ENCODE measurements around the gene EDRF1. TPM values are rescaled to one million over a fixed set of nuclear protein-coding genes. Genes with fewer than 3 reads are reported as not detected.

Gene EDRF1
- total RNA-seq, result 10 to 100 TPM; 29.6 to 30.8 TPM

DNA sequence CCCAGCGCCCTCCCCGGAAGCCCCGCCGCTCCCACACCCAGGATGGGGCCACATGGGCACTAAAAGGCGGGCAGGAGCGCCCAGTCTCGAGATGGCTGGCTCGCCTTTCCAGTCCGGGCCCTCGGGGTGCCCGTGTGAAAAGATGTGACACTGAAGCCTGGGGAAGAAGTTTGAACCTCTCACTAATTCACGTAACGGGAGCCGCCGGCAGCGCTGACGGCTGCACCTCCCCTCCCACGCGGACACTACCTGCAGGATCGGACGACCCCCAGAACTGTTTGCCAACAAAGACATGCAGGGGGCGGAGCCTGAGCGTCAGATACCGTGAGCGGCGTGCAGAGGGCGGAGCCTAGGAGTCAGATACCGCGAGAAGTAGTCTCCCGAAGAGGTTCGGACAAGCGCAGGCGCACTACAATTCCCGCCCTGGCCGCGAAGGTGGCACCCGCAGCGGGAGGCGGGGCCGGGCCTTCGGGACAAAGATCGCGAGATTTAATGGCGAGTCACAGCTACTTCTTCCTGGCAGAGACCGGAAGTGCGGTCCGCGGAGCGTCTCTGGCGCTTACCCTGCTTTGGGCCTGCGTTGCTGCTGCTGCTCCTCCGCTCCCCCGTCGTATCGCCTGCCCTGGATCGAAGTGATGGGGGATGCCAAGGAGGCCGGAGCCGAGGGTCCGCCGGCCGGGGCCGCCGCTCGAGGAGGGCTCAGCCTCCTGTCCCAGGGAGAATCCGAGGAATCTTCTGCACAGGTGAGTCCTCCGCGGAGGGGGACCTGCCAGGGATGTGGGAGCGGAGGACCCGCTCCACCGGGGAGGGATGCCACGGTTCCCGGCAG, at the start of gene EDRF1:
EDRF1 (plus strand) TSS at position 537 of the 829 bp plus-strand sequence; CDS start at position 636, 99 bp downstream.
- POLR2A ChIA-PET, result interaction anchor here (0.7 to 1.0 kb wide), 2 partner anchors 10 to 104 kb away, joined by 3 to 6 read pairs; partner anchors contain the start of genes BCCIP and UROS
- H3K36me3 Mint-ChIP-seq (ENCODE audit: low read depth), result peaks cover 31% of the 10 kb centered on the region
- CTCF ChIA-PET, result no interaction called here

DNA sequence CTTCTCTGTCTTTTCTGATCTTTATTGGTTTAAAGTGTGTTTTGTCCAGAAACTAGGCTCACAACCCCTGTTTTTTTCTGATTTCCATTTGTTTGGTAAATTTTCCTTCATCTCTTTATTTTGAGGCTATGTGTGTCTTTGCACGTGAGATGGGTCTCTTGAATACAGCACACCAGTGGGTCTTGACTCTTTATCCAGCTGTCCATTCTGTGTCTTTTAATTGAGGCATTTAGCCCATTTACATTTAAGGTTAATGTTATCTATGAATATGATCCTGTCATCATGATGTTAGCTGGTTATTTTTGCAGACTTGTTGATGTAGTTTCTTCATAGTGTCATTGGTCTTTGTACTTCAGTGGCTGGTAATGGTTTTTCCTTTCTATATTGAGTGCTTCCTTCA, 46.6 kb upstream of the EDRF1 start:
- ATAC-seq, result no peak
- H3K4me1 Mint-ChIP-seq, result no peaks in the 10 kb centered on the region
- POLR2A ChIA-PET, result no interaction called here
- DNase-seq, result no peak
- peaks cover 30% of the 10 kb centered on the region for H3K9me3 Mint-ChIP-seq (ENCODE audit: low read depth)
- peaks cover 2% of the 10 kb centered on the region for H3K36me3 Mint-ChIP-seq (ENCODE audit: low read depth)
- H3K27ac Mint-ChIP-seq, result no peak overlapping the region
- CTCF ChIA-PET, result no interaction called here
- H3K4me3 Mint-ChIP-seq, result no peak overlapping the region
- peaks cover 12% of the 10 kb centered on the region for H3K27me3 Mint-ChIP-seq
- intact Hi-C loops (cut with DNase I, micrococcal nuclease), result no loop called here

More for the DNA sequence above, at the start of gene EDRF1:
- Mint-ChIP-seq H3K4me3 (peak within 1 kb of the TSS; percentile 82), H3K9me3 (ENCODE audit: low read depth) (peaks cover 2% of the 10 kb centered on the region), H3K27ac (peak within 1 kb of the TSS; percentile 92), H3K27me3 (no peaks in the 10 kb centered on the region), H3K4me1 (peaks cover 26% of the 10 kb centered on the region)
- intact Hi-C loops (cut with DNase I, micrococcal nuclease), result loop anchor here (1.0 to 5.0 kb wide), 8 partner anchors 104 to 1300 kb away; partner anchors contain the start of genes BCCIP (in 2 of the 2), UROS (in 2 of the 2), FANK1 (in 1 of the 2) and LHPP (in 1 of the 2)
- ATAC-seq, result peak; percentile 97
- DNase-seq, result peak; percentile 99

GRCh38 chr10:125679436-125679835, 40.1 kb upstream of the EDRF1 start:
- POLR2A ChIA-PET, result no interaction called here
- ATAC-seq, result no peak
- intact Hi-C loops (cut with DNase I, micrococcal nuclease), result no loop called here

DNA sequence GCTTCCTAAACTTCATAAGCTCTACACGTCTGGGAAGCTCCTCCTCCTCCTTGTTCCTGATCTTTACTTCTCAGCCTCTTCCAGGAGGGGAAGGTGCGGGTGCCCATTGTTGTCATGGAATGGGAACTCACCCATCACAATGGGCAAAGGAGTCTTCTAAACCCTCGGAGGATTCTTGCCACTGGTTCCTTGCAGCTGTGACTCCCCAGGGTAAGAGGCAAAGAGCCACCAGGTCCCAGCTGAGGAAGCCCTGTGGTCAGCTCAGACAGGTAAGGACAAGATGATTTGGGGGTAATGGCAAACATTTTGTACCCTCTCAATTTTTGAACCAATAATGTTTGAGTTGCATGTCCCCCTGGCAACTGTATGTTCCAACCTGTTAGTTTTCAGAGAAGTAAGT, 36.4 kb upstream of the EDRF1 start, which contains the start of gene TEX36:
TEX36 (minus strand) TSS at position 101 of the 400 bp plus-strand sequence. CDS start 174 bp downstream, outside the sequence.
- ChIA-PET POLR2A (no interaction called here), CTCF (interaction anchor here (0.7 kb wide), 1 partner anchor 821 kb away, joined by 4 read pairs; no protein-coding TSS in a partner anchor)
- Mint-ChIP-seq H3K27ac (no peak within 1 kb of the TSS), H3K36me3 (ENCODE audit: low read depth) (no peaks in the 10 kb centered on the region), H3K4me1 (no peaks in the 10 kb centered on the region), H3K4me3 (no peak within 1 kb of the TSS), H3K27me3 (peaks cover 21% of the 10 kb centered on the region), H3K9me3 (ENCODE audit: low read depth) (peaks cover 4% of the 10 kb centered on the region)
- intact Hi-C loops (cut with DNase I, micrococcal nuclease), result no loop called here
- DNase-seq, result no peak
- ATAC-seq, result no peak

More at GRCh38 chr10:125679436-125679835, 40.1 kb upstream of the EDRF1 start:
- CTCF ChIA-PET, result no interaction called here
- H3K27ac Mint-ChIP-seq, result no peak overlapping the region
- peaks cover 19% of the 10 kb centered on the region for H3K9me3 Mint-ChIP-seq (ENCODE audit: low read depth)
- H3K36me3 Mint-ChIP-seq (ENCODE audit: low read depth), result peaks cover 2% of the 10 kb centered on the region
- no peak for DNase-seq
- H3K4me1 Mint-ChIP-seq, result no peaks in the 10 kb centered on the region
- peaks cover 21% of the 10 kb centered on the region for H3K27me3 Mint-ChIP-seq
- H3K4me3 Mint-ChIP-seq, result no peak overlapping the region

DNA sequence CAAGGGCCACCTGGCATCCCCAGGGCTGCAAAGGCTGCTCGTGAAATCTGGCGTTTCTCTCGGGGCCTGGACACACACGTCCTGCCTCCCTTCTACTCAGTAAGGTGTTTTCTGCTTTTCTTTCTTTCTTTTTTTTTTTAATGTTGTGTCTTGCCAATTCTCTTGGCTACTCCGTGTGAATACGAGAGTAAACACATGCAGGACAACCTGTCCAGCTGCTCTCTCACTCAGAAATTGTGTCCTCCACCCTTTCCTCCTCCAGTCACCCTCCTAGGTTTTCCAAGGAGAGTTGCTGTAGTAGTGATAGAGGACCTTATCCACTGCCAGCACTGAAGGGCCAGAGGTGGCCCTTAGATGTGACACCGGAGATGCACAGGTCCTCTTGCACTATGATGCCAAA, 35.7 kb upstream of the EDRF1 start:
- no peaks in the 10 kb centered on the region for H3K9me3 Mint-ChIP-seq (ENCODE audit: low read depth)
- H3K27me3 Mint-ChIP-seq, result peaks cover 24% of the 10 kb centered on the region
- DNase-seq (no peak), ATAC-seq (no peak)
- no peaks in the 10 kb centered on the region for H3K36me3 Mint-ChIP-seq (ENCODE audit: low read depth)
- CTCF ChIA-PET, result no interaction called here
- no peaks in the 10 kb centered on the region for H3K4me1 Mint-ChIP-seq
- intact Hi-C loops (cut with DNase I, micrococcal nuclease), result no loop called here
- POLR2A ChIA-PET, result no interaction called here
- H3K27ac Mint-ChIP-seq, result no peak overlapping the region
- H3K4me3 Mint-ChIP-seq, result no peak overlapping the region

GRCh38 chr10:125684581-125684980, 34.9 kb upstream of the EDRF1 start:
- CTCF ChIA-PET, result no interaction called here
- intact Hi-C loops (cut with DNase I, micrococcal nuclease), result no loop called here
- Mint-ChIP-seq H3K27ac (no peak overlapping the region), H3K4me1 (no peaks in the 10 kb centered on the region), H3K4me3 (no peak overlapping the region), H3K9me3 (ENCODE audit: low read depth) (no peaks in the 10 kb centered on the region), H3K36me3 (ENCODE audit: low read depth) (no peaks in the 10 kb centered on the region), H3K27me3 (peaks cover 25% of the 10 kb centered on the region)
- no peak for DNase-seq
- no peak for ATAC-seq
- POLR2A ChIA-PET, result no interaction called here

DNA sequence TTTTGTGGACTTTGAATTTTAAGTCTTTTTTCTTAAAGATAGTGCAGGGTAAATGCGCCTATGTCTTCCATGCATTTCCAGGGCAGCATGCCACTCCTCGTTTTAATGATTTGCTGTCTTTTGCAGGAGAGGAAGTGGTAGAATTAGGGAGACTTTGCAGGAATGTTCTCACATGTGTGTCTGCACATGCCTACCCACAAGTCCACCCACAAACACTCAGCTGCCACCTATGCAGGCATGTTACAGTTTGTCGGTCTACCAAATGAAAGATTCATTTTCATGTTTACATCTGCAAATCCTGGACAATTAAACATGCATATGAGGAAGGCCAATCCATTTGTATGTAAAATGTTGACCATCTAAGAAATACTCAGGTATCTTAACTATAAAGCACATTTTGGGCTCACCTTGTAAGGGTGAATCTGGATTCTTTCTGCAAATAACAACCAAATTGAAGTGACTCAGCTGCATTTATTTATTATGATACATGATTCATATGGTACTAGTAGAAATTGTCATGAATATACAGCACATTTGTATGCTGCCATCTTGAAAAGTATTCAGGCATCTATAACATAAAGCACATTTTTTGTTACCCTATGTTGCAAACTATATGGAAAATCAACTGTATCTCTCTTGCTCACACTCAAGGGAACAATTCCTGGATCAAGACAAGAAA, 31.9 kb upstream of the EDRF1 start:
- Mint-ChIP-seq H3K27ac (no peak overlapping the region), H3K9me3 (ENCODE audit: low read depth) (no peaks in the 10 kb centered on the region), H3K27me3 (peaks cover 13% of the 10 kb centered on the region), H3K4me1 (no peaks in the 10 kb centered on the region), H3K4me3 (no peak overlapping the region), H3K36me3 (ENCODE audit: low read depth) (no peaks in the 10 kb centered on the region)
- intact Hi-C loops (cut with DNase I, micrococcal nuclease), result no loop called here
- ATAC-seq (no peak), DNase-seq (no peak)
- ChIA-PET POLR2A (interaction anchor here (0.6 kb wide), 1 partner anchor 609 kb away, joined by 3 read pairs; no protein-coding TSS in a partner anchor), CTCF (interaction anchor here (0.7 kb wide), 1 partner anchor 36 kb away, joined by 3 read pairs; no protein-coding TSS in a partner anchor)

DNA sequence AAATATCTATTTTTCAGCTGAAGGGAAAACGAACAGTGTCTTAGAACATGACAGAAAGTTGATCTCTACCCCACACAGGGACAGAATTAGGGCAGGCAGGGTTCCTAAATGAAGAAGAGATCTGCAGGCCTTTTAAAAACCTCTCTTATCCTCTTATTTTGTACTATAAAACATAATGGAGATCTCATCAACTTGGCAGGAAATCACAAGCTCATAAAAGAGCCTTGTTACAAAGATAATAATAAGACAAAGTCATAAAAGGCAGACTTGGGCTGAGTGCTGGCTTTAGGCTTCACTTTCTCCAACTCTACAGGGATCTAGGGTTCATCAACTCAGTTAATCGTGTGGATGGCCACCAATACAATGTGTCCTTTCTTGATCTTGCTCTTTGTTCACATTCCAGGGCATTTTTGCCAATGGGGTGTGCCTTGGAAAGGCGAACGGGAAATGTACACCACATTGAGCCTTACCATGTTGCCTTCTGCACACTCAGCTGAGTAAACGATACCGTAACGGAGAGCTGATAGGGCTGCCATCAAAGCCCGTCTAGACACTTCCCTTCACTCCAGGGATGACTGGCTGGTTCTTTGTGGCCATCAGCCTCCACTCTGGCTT, 29.4 kb upstream of the EDRF1 start:
- H3K4me3 Mint-ChIP-seq, result no peak overlapping the region
- no peak for ATAC-seq
- H3K9me3 Mint-ChIP-seq (ENCODE audit: low read depth), result no peaks in the 10 kb centered on the region
- ChIA-PET CTCF (no interaction called here), POLR2A (no interaction called here)
- no peak overlapping the region for H3K27ac Mint-ChIP-seq
- H3K4me1 Mint-ChIP-seq, result no peaks in the 10 kb centered on the region
- H3K36me3 Mint-ChIP-seq (ENCODE audit: low read depth), result no peaks in the 10 kb centered on the region
- peaks cover 4% of the 10 kb centered on the region for H3K27me3 Mint-ChIP-seq
- intact Hi-C loops (cut with DNase I, micrococcal nuclease), result no loop called here
- DNase-seq, result no peak

GRCh38 chr10:125691160-125691981, 28.1 kb upstream of the EDRF1 start:
- Mint-ChIP-seq H3K4me1 (no peaks in the 10 kb centered on the region), H3K27ac (no peak overlapping the region), H3K36me3 (ENCODE audit: low read depth) (no peaks in the 10 kb centered on the region), H3K9me3 (ENCODE audit: low read depth) (no peaks in the 10 kb centered on the region), H3K27me3 (peaks cover 4% of the 10 kb centered on the region), H3K4me3 (no peak overlapping the region)
- CTCF ChIA-PET, result interaction anchor here (0.6 kb wide), 1 partner anchor 16 kb away, joined by 3 read pairs; no protein-coding TSS in a partner anchor
- ATAC-seq (no peak), DNase-seq (no peak)
- POLR2A ChIA-PET, result no interaction called here
- intact Hi-C loops (cut with DNase I, micrococcal nuclease), result no loop called here

GRCh38 chr10:125692196-125692595, 27.3 kb upstream of the EDRF1 start:
- Mint-ChIP-seq H3K9me3 (ENCODE audit: low read depth) (no peaks in the 10 kb centered on the region), H3K36me3 (ENCODE audit: low read depth) (no peaks in the 10 kb centered on the region), H3K27me3 (peaks cover 4% of the 10 kb centered on the region), H3K4me1 (no peaks in the 10 kb centered on the region), H3K27ac (no peak overlapping the region), H3K4me3 (no peak overlapping the region)
- ChIA-PET CTCF (interaction anchor here (0.6 kb wide), 1 partner anchor 15 kb away, joined by 3 read pairs; no protein-coding TSS in a partner anchor), POLR2A (no interaction called here)
- ATAC-seq (no peak), DNase-seq (no peak)
- intact Hi-C loops (cut with DNase I, micrococcal nuclease), result no loop called here

Measured in activated CD4-positive, alpha-beta T cell treated with anti-CD3 and anti-CD28 coated beads for 36 hours (primary cell).